Left lung (tissue), 10 donors: Measurements from ENCODE around the gene B9D2. TPM values are rescaled to one million over a fixed set of nuclear protein-coding genes. Genes with fewer than 3 reads are reported as not detected.
"Not testable (repeated sequence)": the region's sequence is repeated elsewhere in the genome, so short reads cannot be mapped to it uniquely, and the experiment has no call there.

Experiments used
- ATAC-seq: fragments of 200-7000 bp; cut with Tn5 transposase; one replicate; pipeline ENCODE4 v1.9.1; 2020; ENCODE audit warnings: moderate library complexity
- DNase-seq, 4 donors: peaks; one replicate each; pipeline ENCODE4 v3.0.0-alpha.2; 2013 to 2020
- H3K27ac ChIP-seq, 2 donors: fragments of 200-600 bp; sonication (generic) in 1 of 2; one replicate each; pipeline versions ENCODE4 v1.5.0 to v1.8.0; 2020 to 2021
- H3K27me3 ChIP-seq, 2 donors: fragments of 200-600 bp; sonication (generic) in 1 of 2; one replicate each; pipeline versions ENCODE4 v1.5.0 to v1.8.0; 2020 to 2021
- H3K36me3 ChIP-seq, 2 donors: fragments of 200-600 bp; sonication (generic) in 1 of 2; one replicate each; pipeline versions ENCODE4 v1.5.0 to v1.8.0; 2020 to 2021
- H3K4me1 ChIP-seq, 2 donors: fragments of 200-600 bp; one replicate each; pipeline ENCODE4 v1.8.0; 2021
- H3K4me3 ChIP-seq, 2 donors: fragments of 200-600 bp; sonication (generic) in 1 of 2; one replicate each; pipeline versions ENCODE4 v1.5.0 to v1.8.0; 2020 to 2021; ENCODE audit warnings: mild to moderate bottlenecking in 1 of 2
- H3K9me3 ChIP-seq, 2 donors: fragments of 200-600 bp; sonication (generic) in 1 of 2; one replicate each; pipeline versions ENCODE4 v1.5.0 to v1.8.0; 2020 to 2021
- CTCF ChIP-seq, 2 donors: fragments of 200-600 bp; sonication (generic) in 1 of 2; IDR thresholded peaks; one replicate each; pipeline versions ENCODE4 v1.5.0 to v1.8.0; 2021; ENCODE audit warnings: antibody characterized with exemption in 2 of 2
- intact Hi-C, 2 donors: fragments of 100-400 bp; cut with DNase I; formaldehyde crosslinking; loops; one replicate each; pipeline versions ENCODE4 v1.11.2 to v1.14.2; 2022
- polyA plus RNA-seq, 6 donors: library from polyadenylated mRNA; unstranded; fragments of 120-200 nt; gene quantifications; one replicate each; pipeline ENCODE4 v1.2.1, GENCODE V29; 2013; ENCODE audit not compliant: insufficient read length in 6 of 6
- total RNA-seq, 2 donors: library from RNA; stranded (reverse); fragmentation: NEBNext Ultra II Directional; extraction: Animal tissue kit (Norgen Biotek cat#: 25700); gene quantifications; one replicate each; pipeline ENCODE4 v1.2.1, GENCODE V29; 2021
- donor health status: DM: no; HTN: yes; CAD: no.
- donor health status: DM: no; HTN: no; CAD: no.

The B9D2 gene
- total and polyA plus RNA-seq, 8 donors = 6.6 to 8.8 (median 7.7) TPM

DNA sequence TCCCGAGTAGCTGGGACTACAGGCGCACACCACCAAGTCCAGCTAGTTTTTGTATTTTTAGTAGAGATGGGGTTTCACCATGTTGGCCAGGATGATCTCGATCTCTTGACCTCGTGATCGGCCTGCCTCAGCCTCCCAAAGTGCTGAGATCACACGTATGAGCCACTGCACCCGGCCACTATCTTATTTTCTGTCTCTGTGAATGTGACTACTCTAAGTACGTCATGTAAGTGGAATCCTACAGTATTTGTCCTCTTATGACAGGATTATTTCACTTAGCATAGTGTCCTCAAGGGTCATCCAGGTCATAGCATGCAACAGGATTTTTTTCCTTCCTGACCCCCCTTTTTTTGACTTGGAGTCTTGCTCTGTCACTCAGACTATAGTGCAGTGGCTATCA is 7.6 kb upstream of the B9D2 start:
- no peaks in the 10 kb centered on the region for H3K9me3 ChIP-seq
- H3K27ac ChIP-seq = no peak overlapping the region
- DNase-seq = no peak
- TF ChIP-seq CTCF (IDR thresholded peaks at IDR 0.05) = no peak
- H3K4me1 ChIP-seq = peaks cover 9 to 56% of the 10 kb centered on the region in 2 donors
- no peak for ATAC-seq
- intact Hi-C loops = no loop called here
- no peak overlapping the region for H3K4me3 ChIP-seq
- no peaks in the 10 kb centered on the region for H3K27me3 ChIP-seq
- no peaks in the 10 kb centered on the region for H3K36me3 ChIP-seq

- H3K9me3 ChIP-seq, H3K36me3 ChIP-seq, DNase-seq, intact Hi-C loops, H3K27ac ChIP-seq, H3K4me3 ChIP-seq, ATAC-seq, H3K27me3 ChIP-seq: not testable (repeated sequence)
- H3K4me1 ChIP-seq = peaks cover 9 to 56% of the 10 kb centered on the region in 2 donors
Measured at GRCh38 chr19:41371119-41371518, 7.2 kb upstream of the B9D2 start.

DNA sequence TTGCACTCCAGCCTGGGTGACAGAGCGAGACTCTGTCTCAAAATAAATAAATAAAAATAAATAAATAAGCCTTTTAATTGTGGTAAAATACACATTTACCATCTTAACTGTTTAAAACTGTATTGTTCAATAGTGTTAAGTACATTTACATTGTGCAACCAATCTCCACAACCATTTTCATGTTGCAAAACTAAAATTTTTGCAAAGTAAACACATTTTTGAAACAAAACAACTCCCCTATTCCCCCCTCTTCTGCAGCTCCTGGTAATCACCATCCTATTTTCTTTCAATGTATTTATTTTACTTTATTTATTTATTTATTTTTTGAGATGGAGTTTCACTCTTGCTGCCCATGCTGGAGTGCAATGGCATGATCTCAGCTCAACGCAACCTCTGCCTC is 5.8 kb upstream of the B9D2 start:
- no peak for TF ChIP-seq CTCF (IDR thresholded peaks at IDR 0.05)
- intact Hi-C loops = no loop called here

GRCh38 chr19:41367848-41368301 is 3.9 kb upstream of the B9D2 start:
- intact Hi-C loops = no loop called here
- no peak for TF ChIP-seq CTCF (IDR thresholded peaks at IDR 0.05)
- H3K27me3 ChIP-seq = no peaks in the 10 kb centered on the region
- H3K9me3 ChIP-seq = no peaks in the 10 kb centered on the region
- no peak overlapping the region for H3K4me3 ChIP-seq
- DNase-seq (no peak), ATAC-seq (peak; percentile 8)
- peaks cover 16 to 63% of the 10 kb centered on the region in 2 donors for H3K4me1 ChIP-seq
- H3K36me3 ChIP-seq = no peaks in the 10 kb centered on the region
- H3K27ac ChIP-seq = peak overlapping the region; percentile 56 to 90

More for the DNA sequence above, 5.8 kb upstream of the B9D2 start:
- Histone ChIP-seq H3K36me3 (no peaks in the 10 kb centered on the region), H3K4me1 (peaks cover 12 to 61% of the 10 kb centered on the region in 2 donors), H3K27ac (no peak overlapping the region), H3K4me3 (no peak overlapping the region), H3K9me3 (no peaks in the 10 kb centered on the region), H3K27me3 (no peaks in the 10 kb centered on the region)
- ATAC-seq = no peak
- DNase-seq = no peak

DNA sequence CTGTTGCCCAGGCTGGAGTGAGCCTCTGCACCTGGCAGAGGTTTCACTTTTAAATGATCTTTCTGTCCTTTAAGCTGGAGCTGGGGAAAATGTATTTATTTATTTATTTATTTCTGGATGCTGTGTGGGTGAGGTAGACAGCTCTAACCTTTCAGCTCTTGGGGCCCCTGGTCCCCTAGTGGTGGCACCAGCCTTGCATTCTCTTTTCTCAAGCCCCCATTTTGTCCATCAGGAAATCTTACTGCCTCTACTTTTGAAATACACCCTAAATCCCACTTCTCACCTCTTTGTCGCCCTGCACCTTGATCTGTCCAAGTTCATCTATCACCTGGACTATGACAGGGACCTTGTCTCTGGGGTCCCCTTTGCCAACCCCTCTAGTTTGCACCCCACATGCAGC is 2.1 kb upstream of the B9D2 start:
- intact Hi-C loops = no loop called here
- TF ChIP-seq CTCF (IDR thresholded peaks at IDR 0.05) = no peak
- H3K27ac ChIP-seq = peak overlapping the region in 1 of 2 donors; percentile 99
- H3K4me1 ChIP-seq = peaks cover 17 to 71% of the 10 kb centered on the region in 2 donors
- H3K27me3 ChIP-seq = no peaks in the 10 kb centered on the region
- no peaks in the 10 kb centered on the region for H3K9me3 ChIP-seq
- ATAC-seq (no peak), DNase-seq (no peak)
- H3K36me3 ChIP-seq = no peaks in the 10 kb centered on the region
- no peak overlapping the region for H3K4me3 ChIP-seq
